ENCODE measurements around the gene PCYOX1L.

The PCYOX1L gene

DNA sequence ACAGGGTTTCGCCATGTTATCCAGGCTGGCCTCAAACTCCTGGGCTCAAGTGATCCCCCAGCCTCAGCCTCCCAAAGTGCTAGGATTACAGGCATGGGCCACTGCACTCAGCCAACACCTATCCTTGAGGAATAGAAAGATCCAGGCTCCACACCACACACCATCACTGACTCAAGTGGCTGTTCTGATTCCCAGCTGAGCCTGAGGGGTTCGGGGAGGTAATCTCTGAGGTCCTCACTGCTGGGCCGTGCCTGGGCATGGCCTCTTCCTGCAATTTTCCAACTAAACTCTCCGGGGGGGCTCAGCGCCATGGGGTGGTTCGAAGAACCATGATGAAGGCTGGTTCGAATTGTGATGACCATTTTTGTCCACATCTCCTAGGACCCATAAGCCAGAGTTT lies 52.2 kb downstream of the PCYOX1L start:
- no peak for DNase-seq

DNA sequence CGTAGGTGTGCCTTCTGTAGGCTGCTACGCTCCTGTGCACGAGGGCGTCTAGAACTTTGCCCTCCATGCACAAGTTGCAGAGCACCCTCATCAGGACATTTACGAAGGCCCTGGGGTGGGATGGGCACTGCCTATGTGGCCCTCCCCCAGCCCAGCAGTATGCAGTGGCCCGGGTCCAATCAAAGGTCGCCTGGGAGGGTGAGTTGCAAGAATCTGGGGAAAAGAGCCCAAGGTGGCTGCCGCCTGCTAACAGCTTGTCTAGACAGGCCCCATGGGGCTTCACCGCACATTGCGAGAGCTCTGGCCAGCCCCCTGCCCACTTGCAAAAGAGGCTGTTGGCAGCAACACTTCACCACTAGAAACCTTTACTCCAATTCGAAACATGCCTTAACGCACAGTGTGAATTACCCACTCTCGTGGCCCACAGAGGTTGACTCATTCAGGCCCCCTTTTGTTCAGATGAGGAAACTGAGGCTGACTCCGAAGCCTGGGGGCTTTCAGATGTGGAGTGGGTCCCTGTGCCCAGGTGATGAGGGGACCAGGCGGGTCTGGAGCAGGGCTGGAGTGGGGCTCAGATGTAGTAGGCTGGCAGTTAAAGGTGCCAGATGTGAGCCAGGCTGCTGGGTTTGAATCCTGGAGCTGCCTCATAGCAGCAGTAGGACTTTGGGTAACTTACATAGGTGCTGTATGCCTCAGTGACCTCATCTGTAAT lies 53.0 kb downstream of the PCYOX1L start:
- DNase-seq: no peak

DNA sequence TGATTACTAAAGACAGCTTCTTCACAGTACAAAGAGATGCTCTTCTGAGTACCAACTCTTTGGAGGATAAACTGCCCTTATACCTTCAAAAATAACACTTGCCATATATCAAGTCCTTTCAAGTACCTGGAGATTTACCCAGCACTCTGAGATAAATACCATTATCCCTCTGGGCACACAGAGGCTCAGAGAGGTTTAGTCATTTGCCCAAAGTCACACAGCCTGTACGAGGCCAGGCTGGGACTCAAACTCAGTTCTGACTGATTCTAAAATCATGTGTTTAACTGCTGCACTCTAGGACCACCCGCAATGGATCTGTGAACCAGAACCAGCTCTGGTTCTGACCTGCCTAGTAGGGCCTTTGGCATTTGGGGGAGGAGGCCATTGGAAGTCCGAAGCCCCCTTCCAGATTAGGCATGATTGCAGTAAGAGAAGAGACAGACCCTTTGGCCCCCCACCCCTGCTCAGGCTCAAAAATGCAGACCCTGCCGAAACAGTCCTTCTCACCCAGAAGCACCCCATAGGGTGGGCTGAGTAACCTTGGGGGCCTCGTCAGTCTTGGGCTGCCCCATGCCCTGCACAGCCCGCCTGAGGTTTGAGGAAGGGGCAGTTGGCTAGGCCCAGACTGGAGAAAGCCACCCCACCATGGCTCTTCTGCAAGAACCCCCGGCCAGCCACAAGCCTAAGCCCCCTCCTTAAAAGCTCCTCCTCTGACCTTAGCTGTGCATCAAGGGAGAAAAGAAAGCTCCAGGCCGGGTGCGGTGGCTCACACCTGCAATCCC lies 54.1 kb downstream of the PCYOX1L start:
- no peak for DNase-seq

DNA sequence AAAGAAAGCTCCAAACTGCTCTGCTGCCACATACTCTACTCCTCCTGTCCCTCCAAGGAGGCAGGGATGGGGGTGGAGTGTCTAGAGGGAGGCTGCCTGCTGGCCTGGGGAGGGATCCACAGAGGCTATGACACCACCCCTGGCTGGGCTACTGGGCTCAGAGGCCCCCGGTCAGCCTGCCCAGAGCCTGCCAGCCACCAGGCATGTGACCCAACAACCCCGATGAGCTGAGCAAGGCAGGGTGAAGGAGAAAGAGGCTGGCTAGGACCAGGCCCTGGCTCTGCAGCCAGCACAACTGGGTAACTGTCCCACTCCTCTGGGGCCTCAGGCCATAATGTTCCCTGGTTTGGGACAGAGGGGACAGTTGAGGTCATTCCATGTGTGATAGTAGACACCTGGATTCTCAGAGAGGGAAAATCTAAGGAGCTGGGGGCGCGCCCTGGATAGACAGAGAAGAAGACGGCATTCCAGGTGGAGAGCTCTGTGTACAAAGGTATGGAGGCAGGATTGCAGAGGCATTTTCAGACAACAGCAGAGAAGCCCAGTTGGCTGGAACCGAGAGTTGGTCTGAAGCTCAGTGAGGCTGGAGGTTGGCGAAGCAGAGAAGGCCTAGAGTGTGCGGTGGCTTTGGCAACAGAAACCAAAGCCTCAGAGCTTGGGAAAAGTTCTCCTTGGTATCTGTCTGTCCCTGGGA lies 55.1 kb downstream of the PCYOX1L start:
- no peak for DNase-seq

DNA sequence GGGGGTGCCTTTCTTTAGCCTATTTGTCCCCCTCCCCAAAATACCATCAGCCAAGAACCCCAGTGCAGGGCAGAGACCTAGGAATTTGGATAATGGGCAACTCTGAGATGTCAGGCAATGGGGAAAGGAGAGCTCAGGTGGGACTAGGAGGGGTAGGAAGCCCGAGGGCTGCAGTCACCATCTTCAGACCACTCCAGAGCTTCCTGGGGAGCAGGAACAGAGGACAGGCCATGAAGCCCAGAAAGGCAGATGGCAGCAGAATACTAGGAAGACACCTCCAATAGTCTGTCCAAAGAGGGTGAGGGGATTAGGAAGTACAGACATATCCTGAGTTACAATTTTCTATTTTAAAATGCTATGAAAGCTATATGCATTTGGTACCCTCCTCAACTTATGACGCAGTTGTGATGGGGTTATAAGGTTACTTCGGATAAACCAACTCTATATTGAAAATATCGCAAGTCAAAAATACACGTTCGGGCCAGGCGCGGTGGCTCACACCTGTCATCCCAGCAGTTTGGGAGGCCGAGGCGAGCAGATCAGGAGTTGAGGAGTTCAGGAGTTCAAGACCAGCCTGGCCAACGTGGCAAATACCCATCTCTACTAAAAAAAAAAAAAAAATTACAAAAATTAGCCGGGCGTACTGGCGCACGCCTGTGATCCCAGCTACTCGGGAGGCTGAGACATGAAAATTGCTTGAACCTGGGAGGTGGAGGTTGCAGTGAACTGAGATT lies 55.8 kb downstream of the PCYOX1L start:
- no peak for DNase-seq

DNA sequence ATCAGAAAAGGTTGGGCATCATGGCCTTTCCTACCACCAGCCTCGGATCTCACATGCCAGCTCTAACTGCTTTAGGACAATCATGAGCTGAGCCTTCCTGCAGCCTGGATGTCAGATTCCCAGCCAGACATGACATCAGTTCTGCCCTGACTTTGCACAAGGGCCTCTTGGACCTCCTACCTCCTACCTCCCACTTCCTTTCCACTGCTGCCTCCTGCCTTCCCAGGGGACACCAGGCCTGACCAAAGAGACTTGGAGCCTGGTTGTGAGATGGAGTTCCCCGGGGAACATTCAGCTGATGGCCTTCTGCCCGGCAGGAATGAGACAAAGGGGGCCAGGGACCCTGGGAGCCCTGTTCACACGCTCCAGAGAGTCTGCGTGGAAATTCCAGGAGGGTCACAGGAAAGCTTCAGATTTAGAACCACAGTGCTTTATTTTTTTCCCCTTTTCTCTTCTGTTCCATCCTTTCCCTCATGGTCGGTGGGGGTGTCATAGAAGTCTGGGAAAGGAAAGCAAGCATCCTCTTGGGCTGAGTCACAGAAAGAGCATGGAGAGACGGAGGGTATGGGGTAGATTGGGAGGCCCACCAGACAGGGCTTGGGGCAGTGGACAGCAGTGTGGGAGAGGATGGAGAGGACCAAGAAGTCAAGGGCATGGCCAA lies 56.7 kb downstream of the PCYOX1L start:
- no peak for DNase-seq

DNA sequence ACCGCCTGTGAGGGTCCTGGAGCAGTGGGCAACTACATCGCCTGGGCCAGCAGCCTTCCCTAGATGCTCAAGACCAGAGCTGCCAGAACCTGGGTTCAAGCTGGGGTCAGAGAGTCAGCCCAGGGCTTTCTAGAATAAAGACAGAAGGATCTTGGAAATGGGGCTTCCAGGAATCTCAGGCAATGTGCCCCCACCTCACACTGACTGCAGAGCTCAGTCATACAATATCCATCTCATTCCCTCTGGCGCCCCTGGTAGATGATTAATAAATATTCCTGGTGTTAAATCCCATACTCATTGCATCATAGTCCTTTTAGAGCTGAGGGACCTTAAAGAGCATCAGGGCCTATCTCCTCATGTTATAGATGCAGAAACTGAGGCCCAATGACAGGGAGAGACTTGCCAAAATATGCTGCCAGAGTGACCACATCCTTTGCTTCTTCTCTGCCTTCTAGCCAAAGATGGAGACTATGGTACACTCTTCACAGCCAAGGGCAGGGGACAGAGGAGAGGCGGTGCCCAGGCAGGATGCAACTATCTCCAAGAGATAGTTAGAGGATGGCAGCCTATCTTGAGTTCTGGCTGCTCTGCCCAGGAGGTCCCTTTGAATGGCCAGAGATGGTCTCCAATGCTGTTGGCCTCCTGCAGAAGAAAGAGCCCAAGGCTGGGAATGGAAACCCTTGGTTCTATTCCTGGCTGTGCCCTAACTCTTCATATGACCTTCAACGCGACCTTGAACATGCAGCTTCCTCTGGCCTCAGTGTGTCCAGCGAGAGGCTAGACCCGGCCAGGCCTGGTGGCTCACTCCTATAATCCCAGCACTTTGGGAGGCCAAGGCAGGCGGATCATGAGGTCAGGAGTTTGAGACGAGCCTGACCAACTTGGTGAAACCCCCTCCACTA lies 57.5 kb downstream of the PCYOX1L start:
- no peak for DNase-seq

DNA sequence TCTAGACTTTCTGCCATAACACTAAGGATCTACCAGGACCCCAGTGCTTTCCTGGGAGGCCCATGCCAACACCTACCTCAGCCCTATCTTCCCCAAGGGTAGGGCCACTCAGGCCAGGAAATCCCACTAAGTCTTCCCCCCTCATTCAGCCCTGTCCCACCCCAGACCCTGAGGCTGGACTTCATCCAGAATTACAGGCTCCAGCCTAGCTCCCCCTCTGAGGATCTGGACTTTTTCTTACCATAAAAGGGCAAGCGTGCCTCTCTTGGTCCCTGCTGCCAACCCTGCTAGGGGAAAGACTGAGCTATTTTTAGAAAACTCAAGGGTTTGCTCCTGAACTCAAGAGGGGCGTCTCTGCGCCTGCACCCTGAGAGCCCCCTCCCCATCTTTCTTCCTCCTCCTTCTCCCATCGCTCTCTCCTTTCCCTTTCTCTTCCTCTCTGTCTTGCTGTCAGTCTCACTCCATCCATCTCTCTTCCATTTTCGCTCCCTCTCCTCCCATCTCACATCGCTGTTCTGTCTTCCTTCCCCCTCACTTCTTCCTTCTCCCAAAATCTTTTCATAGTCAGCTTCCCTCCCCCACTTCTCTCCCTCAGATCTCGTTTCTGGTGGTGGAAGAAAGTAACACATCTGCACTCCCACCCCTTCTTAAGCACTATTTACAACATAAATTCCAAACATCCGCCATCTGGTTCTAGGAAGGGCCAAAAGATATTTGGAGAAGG lies 59.3 kb downstream of the PCYOX1L start:
- DNase-seq: no peak

DNA sequence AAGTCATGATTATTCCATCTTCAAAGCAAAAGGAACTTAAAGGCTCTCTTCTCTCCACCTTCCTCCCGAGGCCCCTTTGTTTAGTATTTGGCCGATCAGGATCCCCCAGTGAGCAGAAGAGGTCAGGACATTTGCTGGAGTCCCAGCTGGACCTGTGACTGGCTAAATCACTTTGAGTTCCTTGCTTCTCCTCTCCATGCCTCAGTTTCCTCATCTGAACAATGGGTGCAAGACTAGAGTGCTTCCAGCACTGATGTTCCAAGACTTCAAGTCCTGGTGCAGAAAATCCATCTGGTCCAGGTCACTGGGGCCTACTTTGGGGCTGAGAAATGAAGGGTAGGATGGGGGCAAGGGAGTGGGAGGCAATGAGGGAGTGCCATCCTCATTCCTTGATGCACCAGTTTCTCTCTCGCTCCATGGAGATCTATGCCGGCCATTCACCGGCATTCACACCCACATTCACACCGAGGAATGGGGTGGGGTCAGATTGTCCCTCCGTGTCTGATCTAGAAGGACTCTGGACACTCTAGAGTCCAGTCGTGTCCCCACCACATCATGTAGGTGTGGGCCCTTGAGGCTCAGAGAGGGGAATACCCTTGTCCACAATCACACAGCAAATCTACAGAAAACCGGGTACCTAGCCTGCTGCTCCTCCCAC lies 60.0 kb downstream of the PCYOX1L start:
- DNase-seq: no peak

DNA sequence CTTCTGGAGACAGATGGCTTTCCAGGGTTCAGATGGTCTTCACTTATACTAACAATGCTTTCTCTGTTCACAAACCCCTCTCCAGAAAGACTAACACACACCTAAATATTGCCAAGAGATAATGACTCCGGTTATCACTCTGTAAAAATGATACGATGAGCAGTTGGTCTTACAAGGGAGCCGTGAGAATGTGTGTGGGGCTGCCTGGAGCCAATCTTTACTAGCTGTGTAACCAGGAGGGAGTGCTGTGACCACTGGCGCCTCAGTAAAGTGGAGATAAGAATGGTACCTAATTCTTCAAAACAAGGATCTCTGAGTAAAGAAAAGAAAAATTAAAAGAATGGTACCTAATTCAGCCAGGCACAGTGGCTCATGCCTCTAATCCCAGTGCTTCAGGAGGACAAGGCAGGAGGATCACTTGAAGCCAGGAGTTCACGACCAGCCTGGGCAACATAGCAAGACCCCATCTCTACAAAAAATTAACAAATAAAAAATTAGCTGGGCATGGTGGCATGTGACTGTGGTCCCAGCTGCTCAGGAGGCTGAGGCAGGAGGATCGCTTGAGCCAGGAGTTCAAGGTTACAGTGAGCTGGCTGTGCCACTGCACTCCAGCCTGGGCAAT lies 61.2 kb downstream of the PCYOX1L start:
- DNase-seq: no peak

All from NCI-H1092 treated with DMSO at 0.1 percent for 48 hours (cell line).